ENCODE measurements around the gene RBPJL. TPM values are rescaled to one million over a fixed set of nuclear protein-coding genes. Genes with fewer than 3 reads are reported as not detected.

The RBPJL gene
- total RNA-seq, 1 donor from 2014 or later: not detected

DNA sequence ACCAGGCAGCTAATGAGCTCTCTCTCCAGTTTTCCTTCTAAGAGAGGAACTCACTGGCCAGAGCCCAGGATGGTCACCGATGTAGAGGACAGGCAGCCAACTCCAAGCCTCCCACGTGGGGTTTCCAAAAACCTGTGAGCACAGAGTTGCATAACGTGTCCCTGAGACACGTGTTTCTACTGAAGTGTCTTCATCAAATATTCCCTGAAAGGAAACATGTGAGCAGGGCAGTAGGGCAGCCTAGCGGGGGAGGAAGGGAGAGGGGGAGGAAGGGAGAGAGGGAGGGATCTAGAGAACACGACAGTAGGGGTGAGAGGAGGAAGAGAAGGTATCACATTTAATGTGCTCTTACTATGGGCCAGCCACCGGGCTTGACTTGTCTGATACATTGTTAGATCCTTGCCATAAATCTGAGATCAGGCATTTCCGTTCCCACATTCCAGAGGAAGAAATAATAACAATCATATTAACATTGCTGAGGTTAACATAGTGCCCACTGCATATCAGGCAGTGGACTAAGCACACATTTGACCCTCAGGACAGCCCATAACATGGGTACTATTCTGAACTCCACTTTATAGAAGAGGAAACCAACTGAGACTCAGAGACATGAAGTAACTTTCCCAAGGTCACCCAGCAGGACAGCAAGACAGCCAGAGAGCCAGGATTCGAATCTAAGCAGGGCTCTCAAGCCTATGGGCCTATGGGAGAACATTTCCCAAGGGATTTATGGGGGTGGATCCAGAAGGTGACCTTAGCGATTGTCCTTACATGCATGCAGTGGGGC is 51.8 kb downstream of the RBPJL start:
- H3K36me3 Mint-ChIP-seq (ENCODE audit: unreplicated experiment): no peaks in the 10 kb centered on the region
- TF ChIP-seq, protein P1, sequence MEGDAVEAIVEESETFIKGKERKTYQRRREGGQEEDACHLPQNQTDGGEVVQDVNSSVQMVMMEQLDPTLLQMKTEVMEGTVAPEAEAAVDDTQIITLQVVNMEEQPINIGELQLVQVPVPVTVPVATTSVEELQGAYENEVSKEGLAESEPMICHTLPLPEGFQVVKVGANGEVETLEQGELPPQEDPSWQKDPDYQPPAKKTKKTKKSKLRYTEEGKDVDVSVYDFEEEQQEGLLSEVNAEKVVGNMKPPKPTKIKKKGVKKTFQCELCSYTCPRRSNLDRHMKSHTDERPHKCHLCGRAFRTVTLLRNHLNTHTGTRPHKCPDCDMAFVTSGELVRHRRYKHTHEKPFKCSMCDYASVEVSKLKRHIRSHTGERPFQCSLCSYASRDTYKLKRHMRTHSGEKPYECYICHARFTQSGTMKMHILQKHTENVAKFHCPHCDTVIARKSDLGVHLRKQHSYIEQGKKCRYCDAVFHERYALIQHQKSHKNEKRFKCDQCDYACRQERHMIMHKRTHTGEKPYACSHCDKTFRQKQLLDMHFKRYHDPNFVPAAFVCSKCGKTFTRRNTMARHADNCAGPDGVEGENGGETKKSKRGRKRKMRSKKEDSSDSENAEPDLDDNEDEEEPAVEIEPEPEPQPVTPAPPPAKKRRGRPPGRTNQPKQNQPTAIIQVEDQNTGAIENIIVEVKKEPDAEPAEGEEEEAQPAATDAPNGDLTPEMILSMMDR (IDR thresholded peaks at IDR 0.05): no peak
- no peaks in the 10 kb centered on the region for H3K27me3 Mint-ChIP-seq (ENCODE audit: unreplicated experiment)
- no peak overlapping the region for H3K4me3 Mint-ChIP-seq (ENCODE audit: unreplicated experiment)
- peak overlapping the region; percentile 83 for H3K27ac Mint-ChIP-seq (ENCODE audit: unreplicated experiment)
- H3K9me3 Mint-ChIP-seq (ENCODE audit: unreplicated experiment): no peaks in the 10 kb centered on the region
- no peak for DNase-seq (ENCODE audit: extremely low spot score, unreplicated experiment)
- H3K4me1 Mint-ChIP-seq (ENCODE audit: unreplicated experiment): peaks cover 52% of the 10 kb centered on the region

DNA sequence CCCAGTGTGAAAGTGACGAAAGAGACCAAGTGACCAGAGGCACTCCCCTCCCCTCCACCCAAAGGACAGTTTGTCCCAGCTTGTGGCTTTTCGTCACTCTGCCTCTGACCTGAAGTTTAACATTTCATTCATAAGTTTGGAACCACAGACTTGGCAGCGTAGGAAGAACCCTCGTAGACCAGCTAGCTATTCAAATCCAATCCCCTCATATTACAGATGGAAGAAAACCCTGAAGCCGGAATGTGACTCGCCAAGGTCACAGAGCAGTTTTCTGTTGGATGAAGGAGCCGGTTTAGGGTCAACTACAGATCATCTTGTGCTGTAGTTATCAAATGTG is 52.4 kb downstream of the RBPJL start:
- H3K4me1 Mint-ChIP-seq (ENCODE audit: unreplicated experiment): peaks cover 58% of the 10 kb centered on the region
- no peaks in the 10 kb centered on the region for H3K9me3 Mint-ChIP-seq (ENCODE audit: unreplicated experiment)
- peak overlapping the region; percentile 83 for H3K27ac Mint-ChIP-seq (ENCODE audit: unreplicated experiment)
- H3K27me3 Mint-ChIP-seq (ENCODE audit: unreplicated experiment): no peaks in the 10 kb centered on the region
- no peaks in the 10 kb centered on the region for H3K36me3 Mint-ChIP-seq (ENCODE audit: unreplicated experiment)
- DNase-seq (ENCODE audit: extremely low spot score, unreplicated experiment): no peak
- TF ChIP-seq, protein P1 (IDR thresholded peaks at IDR 0.05): no peak
- no peak overlapping the region for H3K4me3 Mint-ChIP-seq (ENCODE audit: unreplicated experiment)

DNA sequence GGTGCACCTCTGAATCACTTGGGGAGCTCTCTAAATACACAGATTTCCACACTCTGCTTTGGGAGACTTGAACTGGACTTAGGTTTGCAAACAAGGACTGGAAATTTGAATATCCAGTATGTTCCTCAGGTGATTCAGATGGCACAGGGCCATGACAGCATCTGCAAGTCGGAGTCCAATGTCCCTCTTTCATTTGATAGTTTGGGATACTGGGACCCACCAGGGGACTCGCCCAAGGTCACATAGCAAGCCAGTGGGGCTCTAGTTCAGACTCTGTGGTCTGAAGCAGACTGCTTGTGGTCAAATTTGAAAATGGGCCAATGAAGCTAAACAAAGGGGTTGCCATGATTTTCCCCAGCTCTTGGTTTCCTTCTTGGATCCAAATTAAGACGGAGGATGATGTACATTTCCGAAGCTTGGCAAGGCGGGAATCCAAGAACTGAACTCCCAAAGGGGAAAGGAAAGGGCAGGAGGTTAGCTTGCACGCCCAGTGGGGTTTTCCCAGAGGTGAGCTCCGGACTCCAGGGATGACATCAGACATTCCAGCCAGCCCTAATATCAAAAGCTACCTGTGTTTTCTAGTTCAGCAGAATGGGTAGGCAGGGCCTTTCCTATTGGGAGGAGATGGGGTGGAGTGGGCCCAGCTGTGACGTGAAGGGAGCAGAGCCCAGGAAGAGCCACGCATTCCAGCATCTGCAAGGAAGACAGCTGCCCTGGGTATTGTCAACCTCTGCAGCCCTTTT is 52.9 kb downstream of the RBPJL start:
- Mint-ChIP-seq H3K27ac (ENCODE audit: unreplicated experiment) (peak overlapping the region; percentile 83), H3K4me1 (ENCODE audit: unreplicated experiment) (peaks cover 57% of the 10 kb centered on the region), H3K27me3 (ENCODE audit: unreplicated experiment) (no peaks in the 10 kb centered on the region), H3K9me3 (ENCODE audit: unreplicated experiment) (no peaks in the 10 kb centered on the region), H3K36me3 (ENCODE audit: unreplicated experiment) (no peaks in the 10 kb centered on the region), H3K4me3 (ENCODE audit: unreplicated experiment) (no peak overlapping the region)
- TF ChIP-seq, protein P1 (IDR thresholded peaks at IDR 0.05): no peak
- DNase-seq (ENCODE audit: extremely low spot score, unreplicated experiment): no peak

DNA sequence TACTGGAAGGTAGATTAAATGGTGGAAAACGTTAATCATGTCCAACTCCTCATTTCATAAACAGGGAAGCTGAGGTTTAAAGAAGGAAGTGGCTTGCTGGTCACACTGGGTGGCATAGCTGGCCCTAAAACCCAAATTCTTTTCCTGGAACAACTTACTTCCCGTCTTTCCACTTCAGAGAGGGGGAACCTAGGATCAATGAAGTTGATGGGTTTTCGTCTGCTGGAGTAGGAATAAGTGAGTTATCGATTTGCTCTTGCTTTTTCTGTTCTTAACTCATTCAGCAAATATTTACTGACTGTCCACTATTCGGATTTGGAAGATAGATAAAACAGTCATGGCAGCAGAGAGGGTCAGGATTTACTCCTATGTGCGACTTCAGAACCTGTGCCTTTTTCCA is 55.2 kb downstream of the RBPJL start:
- H3K9me3 Mint-ChIP-seq (ENCODE audit: unreplicated experiment): no peaks in the 10 kb centered on the region
- no peak overlapping the region for H3K27ac Mint-ChIP-seq (ENCODE audit: unreplicated experiment)
- TF ChIP-seq, protein P1 (IDR thresholded peaks at IDR 0.05): no peak

More for the DNA sequence above, 55.2 kb downstream of the RBPJL start:
- Mint-ChIP-seq H3K4me1 (ENCODE audit: unreplicated experiment) (peaks cover 53% of the 10 kb centered on the region), H3K36me3 (ENCODE audit: unreplicated experiment) (peaks cover under 1% of the 10 kb centered on the region), H3K27me3 (ENCODE audit: unreplicated experiment) (no peaks in the 10 kb centered on the region), H3K4me3 (ENCODE audit: unreplicated experiment) (no peak overlapping the region)
- DNase-seq (ENCODE audit: extremely low spot score, unreplicated experiment): no peak
